Neuronal stem cell (in vitro differentiated cells): ENCODE results near the gene TGFB2. TPM values are rescaled to one million over a fixed set of nuclear protein-coding genes. Genes with fewer than 3 reads are reported as not detected.

ENCODE experiments used
- DNase-seq: peaks from one replicate; pipeline ENCODE4 v3.0.0-alpha.2; 2013; ENCODE audit warnings: low spot score
- H2AFZ ChIP-seq: one replicate; pipeline ENCODE4 v1.6.1; 2013; ENCODE audit warnings: mild to moderate bottlenecking, low read length, inconsistent platforms
- H2AK5ac ChIP-seq: 2 replicates; pipeline ENCODE4 v1.6.1; 2013; ENCODE audit warnings: low read depth, mild to moderate bottlenecking, inconsistent platforms, low read length, moderate library complexity, mixed read lengths
- H2BK120ac ChIP-seq: 2 replicates; pipeline ENCODE4 v1.6.1; 2013; ENCODE audit warnings: low read depth, mild to moderate bottlenecking, inconsistent platforms, low read length, moderate library complexity, mixed read lengths
- H2BK12ac ChIP-seq: one replicate; pipeline ENCODE4 v1.6.1; 2013; ENCODE audit warnings: low read length, inconsistent platforms
- H2BK15ac ChIP-seq: 2 replicates; pipeline ENCODE4 v1.6.1; 2013; ENCODE audit warnings: mild to moderate bottlenecking, low read length, inconsistent platforms, mixed read lengths
- H2BK5ac ChIP-seq: one replicate; pipeline ENCODE4 v1.6.1; 2013; ENCODE audit warnings: inconsistent platforms, mild to moderate bottlenecking, low read length, moderate library complexity
- H3K14ac ChIP-seq: one replicate; pipeline ENCODE4 v1.6.1; 2013; ENCODE audit warnings: low read length, inconsistent platforms
- H3K18ac ChIP-seq: 2 replicates; pipeline ENCODE4 v1.6.1; 2013; ENCODE audit warnings: low read length, inconsistent platforms
- H3K23ac ChIP-seq: 2 replicates; pipeline ENCODE4 v1.6.1; 2013; ENCODE audit warnings: low read depth, mild to moderate bottlenecking, mixed read lengths, low read length, inconsistent platforms; ENCODE audit not compliant: poor library complexity
- H3K27ac ChIP-seq: replicated peaks from 3 replicates; pipeline ENCODE4 v1.5.1; 2013; ENCODE audit warnings: low read length, inconsistent platforms
- H3K27me3 ChIP-seq, 3 experiments: 2 replicates each; pipeline ENCODE4 v1.6.1; 2013; ENCODE audit warnings: low read length in 3 of 3, mild to moderate bottlenecking in 2 of 3, inconsistent platforms in 1 of 3, low read depth in 1 of 3, mixed read lengths in 1 of 3, moderate library complexity in 1 of 3; ENCODE audit not compliant: control insufficient read depth in 3 of 3, insufficient read depth in 3 of 3
- H3K36me3 ChIP-seq, 2 donors: replicated peaks in 1 of 2; 2 replicates each; pipeline ENCODE4 v1.6.1; 2013; ENCODE audit warnings: low read length in 2 of 2; ENCODE audit not compliant: control insufficient read depth in 2 of 2, insufficient read depth in 2 of 2
- H3K4ac ChIP-seq: 2 replicates; pipeline ENCODE4 v1.6.1; 2013; ENCODE audit warnings: inconsistent platforms, mild to moderate bottlenecking, low read length, moderate library complexity
- H3K4me1 ChIP-seq, 2 donors: 1 replicate in 1 of 2; 2 replicates in 1 of 2; pipeline ENCODE4 v1.6.1; 2013; ENCODE audit warnings: low read length in 2 of 2, low read depth in 1 of 2; ENCODE audit not compliant: control insufficient read depth in 2 of 2, insufficient read depth in 1 of 2
- H3K4me2 ChIP-seq: one replicate; pipeline ENCODE4 v1.6.1; 2013; ENCODE audit warnings: mild to moderate bottlenecking, low read length, inconsistent platforms; ENCODE audit not compliant: insufficient read depth, poor library complexity, severe bottlenecking
- H3K4me3 ChIP-seq, 2 donors: 2 replicates each; pipeline ENCODE4 v1.5.1; 2013; ENCODE audit warnings: low read length in 2 of 2, mild to moderate bottlenecking in 2 of 2, inconsistent platforms in 1 of 2, moderate library complexity in 1 of 2
- H3K79me1 ChIP-seq: one replicate; pipeline ENCODE4 v1.6.1; 2013; ENCODE audit warnings: low read depth, mild to moderate bottlenecking, inconsistent platforms, low read length, moderate library complexity
- H3K9ac ChIP-seq: one replicate; pipeline ENCODE4 v1.6.1; 2013; ENCODE audit warnings: mild to moderate bottlenecking, low read depth, low read length, inconsistent platforms; ENCODE audit not compliant: poor library complexity
- H3K9me3 ChIP-seq, 2 donors: replicated peaks in 1 of 2; 2 replicates each; pipeline versions ENCODE3 to v1.6.1; 2013; ENCODE audit warnings: low read length in 2 of 2, mild to moderate bottlenecking in 2 of 2, inconsistent platforms in 1 of 2, low read depth in 1 of 2, mixed read lengths in 1 of 2, moderate library complexity in 1 of 2; ENCODE audit not compliant: control insufficient read depth in 2 of 2, insufficient read depth in 1 of 2
- H4K8ac ChIP-seq: one replicate; pipeline ENCODE4 v1.6.1; 2013; ENCODE audit warnings: low read depth, mild to moderate bottlenecking, inconsistent platforms, low read length, moderate library complexity
- H4K91ac ChIP-seq: one replicate; pipeline ENCODE4 v1.6.1; 2013; ENCODE audit warnings: low read length, low read depth, mild to moderate bottlenecking, inconsistent platforms; ENCODE audit not compliant: poor library complexity
- WGBS, 2 donors: extraction: QIAGEN DNeasy Blood & Tissue Kit; methylation state at CpG; one replicate each; pipeline ENCODE4 v1.1.7; 2013; ENCODE audit warnings: missing lambda C conversion rate in 2 of 2, mixed read lengths in 1 of 2; ENCODE audit not compliant: insufficient read length in 2 of 2, insufficient replicate concordance in 1 of 2; ENCODE audit errors: extremely low coverage in 2 of 2; 5-methylcytosine and 5-hydroxymethylcytosine counted together
- polyA plus RNA-seq, 2 experiments: library from polyadenylated mRNA; stranded (reverse); fragments of 200-250 nt; gene quantifications; one replicate each; pipeline ENCODE4 v1.2.3, GENCODE V29; 2013

TGFB2 gene
- 1.5 TPM for polyA plus RNA-seq (2013, experiment 1 of 2)
- 1.5 TPM for polyA plus RNA-seq (2013, experiment 2 of 2)

- peak within 1 kb of the TSS; percentile 57 for H4K8ac ChIP-seq
- no peaks in the 10 kb centered on the region for H3K36me3 ChIP-seq
- peaks cover 0 to 4% (median 0%) of the 10 kb centered on the region in 3 experiments for H3K27me3 ChIP-seq
- peak within 1 kb of the TSS; percentile 68 for H2BK12ac ChIP-seq
- H3K79me1 ChIP-seq, result no peaks in the 10 kb centered on the region
- peak within 1 kb of the TSS; percentile 39 for H3K14ac ChIP-seq
- peak within 1 kb of the TSS; percentile 61 for H3K23ac ChIP-seq
- no peak within 1 kb of the TSS for H2AK5ac ChIP-seq
- H3K4me2 ChIP-seq, result peak within 1 kb of the TSS; percentile 87
- H4K91ac ChIP-seq, result no peak within 1 kb of the TSS
- peak within 1 kb of the TSS; percentile 95 for H2AFZ ChIP-seq
- DNase-seq, result no peak
- no peaks in the 10 kb centered on the region for H3K9me3 ChIP-seq
- no CpG with 5 or more reads among the region's 22 CpGs for WGBS, 2 donors
- H3K4me3 ChIP-seq, result peak within 1 kb of the TSS; percentile 60 to 88
- peak within 1 kb of the TSS; percentile 87 for H2BK15ac ChIP-seq
- H2BK5ac ChIP-seq, result no peak within 1 kb of the TSS
- H3K4ac ChIP-seq, result no peak within 1 kb of the TSS
- H2BK120ac ChIP-seq, result peak within 1 kb of the TSS; percentile 76
- H3K27ac ChIP-seq, result no peak within 1 kb of the TSS
- peaks cover 2% of the 10 kb centered on the region in 2 donors for H3K4me1 ChIP-seq
- H3K18ac ChIP-seq, result peak within 1 kb of the TSS; percentile 89
- peak within 1 kb of the TSS; percentile 92 for H3K9ac ChIP-seq
Observed at GRCh38 chr1:218344814-218345672, at the start of gene TGFB2. TSS of gene TGFB2 (plus strand) at chr1:218345336. CDS start at chr1:218346702, 1,366 bp downstream.

- Histone ChIP-seq H3K27ac (no peak overlapping the region), H2BK15ac (no peak overlapping the region), H3K9me3 (no peaks in the 10 kb centered on the region), H3K36me3 (peaks cover 0 to 30% of the 10 kb centered on the region in 2 donors), H4K91ac (no peak overlapping the region), H2BK12ac (no peak overlapping the region), H3K18ac (no peak overlapping the region), H4K8ac (no peak overlapping the region), H2AFZ (no peak overlapping the region), H3K79me1 (no peaks in the 10 kb centered on the region), H3K4me1 (peaks cover 0 to 2% of the 10 kb centered on the region in 2 donors), H3K27me3 (no peaks in the 10 kb centered on the region), H3K4me3 (no peak overlapping the region), H3K9ac (no peak overlapping the region), H2BK5ac (no peak overlapping the region), H3K23ac (no peak overlapping the region), H3K14ac (no peak overlapping the region), H3K4me2 (no peak overlapping the region), H2AK5ac (no peak overlapping the region), H2BK120ac (no peak overlapping the region), H3K4ac (no peak overlapping the region)
- no peak for DNase-seq
- WGBS, 2 donors, result no CpG with 5 or more reads among the region's 2 CpGs
Observed at GRCh38 chr1:218296162-218296561, 49.0 kb upstream of the TGFB2 start.

GRCh38 chr1:218297461-218297860 lies 47.7 kb upstream of the TGFB2 start:
- Histone ChIP-seq H3K4me2 (no peak overlapping the region), H3K27ac (no peak overlapping the region), H3K23ac (no peak overlapping the region), H3K4ac (no peak overlapping the region), H2BK120ac (no peak overlapping the region), H3K36me3 (peaks cover 0 to 43% of the 10 kb centered on the region in 2 donors), H2AFZ (no peak overlapping the region), H4K91ac (no peak overlapping the region), H3K9me3 (no peaks in the 10 kb centered on the region), H3K4me3 (no peak overlapping the region), H3K27me3 (no peaks in the 10 kb centered on the region), H2BK15ac (no peak overlapping the region), H3K4me1 (peaks cover 0 to 2% of the 10 kb centered on the region in 2 donors), H3K79me1 (no peaks in the 10 kb centered on the region), H2BK5ac (no peak overlapping the region), H4K8ac (no peak overlapping the region), H3K18ac (no peak overlapping the region), H2BK12ac (no peak overlapping the region), H3K14ac (no peak overlapping the region), H3K9ac (no peak overlapping the region), H2AK5ac (no peak overlapping the region)
- no peak for DNase-seq
- no CpG with 5 or more reads among the region's 2 CpGs for WGBS, 2 donors

DNA sequence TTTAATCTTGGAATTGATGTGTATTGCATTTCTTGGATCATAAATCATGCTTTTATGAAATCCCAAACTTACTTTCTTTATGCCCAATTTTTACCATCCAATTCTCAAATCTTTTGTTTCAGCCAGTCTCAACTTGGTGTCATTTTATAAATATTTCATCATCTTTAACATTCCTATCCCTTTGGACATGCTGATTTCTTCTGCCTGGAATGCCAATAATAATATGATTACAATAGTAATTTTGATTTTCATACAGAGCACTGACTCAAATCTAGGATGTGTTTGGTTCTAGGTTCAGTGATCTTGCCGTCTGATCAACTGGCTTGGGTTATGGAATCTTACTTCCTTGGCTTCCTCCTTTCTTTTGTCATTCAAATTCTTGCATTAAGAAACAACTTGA lies 47.3 kb upstream of the TGFB2 start:
- Histone ChIP-seq H3K4me2 (no peak overlapping the region), H3K18ac (no peak overlapping the region)
- no peak for DNase-seq

More for the DNA sequence above, 47.3 kb upstream of the TGFB2 start:
- no peaks in the 10 kb centered on the region for H3K79me1 ChIP-seq
- no peak overlapping the region for H2AK5ac ChIP-seq
- H3K23ac ChIP-seq, result no peak overlapping the region
- H2BK120ac ChIP-seq, result no peak overlapping the region
- H3K4me3 ChIP-seq, result no peak overlapping the region
- no peak overlapping the region for H3K9ac ChIP-seq
- peaks cover 0 to 45% of the 10 kb centered on the region in 2 donors for H3K36me3 ChIP-seq
- no peak overlapping the region for H2AFZ ChIP-seq
- H3K9me3 ChIP-seq, result no peaks in the 10 kb centered on the region
- H3K4me1 ChIP-seq, result peaks cover 0 to 2% of the 10 kb centered on the region in 2 donors
- no peaks in the 10 kb centered on the region for H3K27me3 ChIP-seq
- H4K8ac ChIP-seq, result no peak overlapping the region
- no peak overlapping the region for H3K14ac ChIP-seq
- no peak overlapping the region for H3K4ac ChIP-seq
- no CpG with 5 or more reads among the region's 1 CpG for WGBS, 2 donors
- no peak overlapping the region for H2BK15ac ChIP-seq
- no peak overlapping the region for H3K27ac ChIP-seq
- no peak overlapping the region for H2BK12ac ChIP-seq
- no peak overlapping the region for H2BK5ac ChIP-seq
- no peak overlapping the region for H4K91ac ChIP-seq
